ENCODE measurements around the gene TMEM229A.
"Not testable (repeated sequence)": the region's sequence is repeated elsewhere in the genome, so short reads cannot be mapped to it uniquely, and the experiment has no call there.

Gene TMEM229A

GRCh38 chr7:124020060-124020459, 12.8 kb downstream of the TMEM229A start:
- no peaks in the 10 kb centered on the region for H3K9me3 Mint-ChIP-seq
- H3K27ac Mint-ChIP-seq: no peak overlapping the region
- H3K4me3 Mint-ChIP-seq: no peak overlapping the region
- H3K4me1 Mint-ChIP-seq: no peaks in the 10 kb centered on the region
- H3K36me3 Mint-ChIP-seq (ENCODE audit: low read depth): no peaks in the 10 kb centered on the region
- H3K27me3 Mint-ChIP-seq (ENCODE audit: low read depth): peaks cover 5% of the 10 kb centered on the region
- TF ChIP-seq, protein P1, sequence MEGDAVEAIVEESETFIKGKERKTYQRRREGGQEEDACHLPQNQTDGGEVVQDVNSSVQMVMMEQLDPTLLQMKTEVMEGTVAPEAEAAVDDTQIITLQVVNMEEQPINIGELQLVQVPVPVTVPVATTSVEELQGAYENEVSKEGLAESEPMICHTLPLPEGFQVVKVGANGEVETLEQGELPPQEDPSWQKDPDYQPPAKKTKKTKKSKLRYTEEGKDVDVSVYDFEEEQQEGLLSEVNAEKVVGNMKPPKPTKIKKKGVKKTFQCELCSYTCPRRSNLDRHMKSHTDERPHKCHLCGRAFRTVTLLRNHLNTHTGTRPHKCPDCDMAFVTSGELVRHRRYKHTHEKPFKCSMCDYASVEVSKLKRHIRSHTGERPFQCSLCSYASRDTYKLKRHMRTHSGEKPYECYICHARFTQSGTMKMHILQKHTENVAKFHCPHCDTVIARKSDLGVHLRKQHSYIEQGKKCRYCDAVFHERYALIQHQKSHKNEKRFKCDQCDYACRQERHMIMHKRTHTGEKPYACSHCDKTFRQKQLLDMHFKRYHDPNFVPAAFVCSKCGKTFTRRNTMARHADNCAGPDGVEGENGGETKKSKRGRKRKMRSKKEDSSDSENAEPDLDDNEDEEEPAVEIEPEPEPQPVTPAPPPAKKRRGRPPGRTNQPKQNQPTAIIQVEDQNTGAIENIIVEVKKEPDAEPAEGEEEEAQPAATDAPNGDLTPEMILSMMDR (IDR thresholded peaks at IDR 0.05; ENCODE audit: unreplicated experiment in 3 of 3): no peak

GRCh38 chr7:124013306-124013705, 19.6 kb downstream of the TMEM229A start:
- Mint-ChIP-seq H3K27ac (no peak overlapping the region), H3K36me3 (ENCODE audit: low read depth) (no peaks in the 10 kb centered on the region), H3K27me3 (ENCODE audit: low read depth) (no peaks in the 10 kb centered on the region), H3K4me3 (no peak overlapping the region), H3K9me3 (no peaks in the 10 kb centered on the region), H3K4me1 (no peaks in the 10 kb centered on the region)
- TF ChIP-seq, protein P1 (IDR thresholded peaks at IDR 0.05; ENCODE audit: unreplicated experiment in 3 of 3): no peak

DNA sequence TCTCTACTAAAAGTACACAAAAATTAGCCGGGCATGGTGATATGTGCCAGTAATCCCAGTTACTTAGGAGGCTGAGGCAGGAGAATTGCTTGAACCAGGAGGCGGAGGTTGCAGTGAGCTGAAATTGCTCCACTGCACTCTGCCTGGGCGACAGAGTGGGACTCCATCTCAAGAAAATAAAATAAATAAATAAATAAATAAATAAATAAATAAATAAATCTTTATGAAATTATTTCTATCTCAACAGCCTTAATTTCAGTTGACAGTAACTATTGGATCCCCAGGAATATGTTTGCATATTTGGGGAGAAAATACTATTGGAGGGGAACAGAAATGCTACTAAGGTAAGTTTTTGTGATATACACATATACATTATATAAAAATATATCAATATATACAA, 20.0 kb downstream of the TMEM229A start:
- no peaks in the 10 kb centered on the region for H3K9me3 Mint-ChIP-seq
- TF ChIP-seq, protein P1 (IDR thresholded peaks at IDR 0.05; ENCODE audit: unreplicated experiment in 3 of 3): no peak

GRCh38 chr7:124009321-124009720, 23.5 kb downstream of the TMEM229A start:
- Mint-ChIP-seq H3K4me1 (no peaks in the 10 kb centered on the region), H3K27ac (no peak overlapping the region), H3K9me3 (no peaks in the 10 kb centered on the region), H3K4me3 (no peak overlapping the region), H3K36me3 (ENCODE audit: low read depth) (no peaks in the 10 kb centered on the region), H3K27me3 (ENCODE audit: low read depth) (no peaks in the 10 kb centered on the region)
- TF ChIP-seq, protein P1 (IDR thresholded peaks at IDR 0.05; ENCODE audit: unreplicated experiment in 3 of 3): no peak

More for the DNA sequence above, 20.0 kb downstream of the TMEM229A start:
- Mint-ChIP-seq H3K27ac (no peak overlapping the region), H3K36me3 (ENCODE audit: low read depth) (no peaks in the 10 kb centered on the region), H3K4me3 (no peak overlapping the region), H3K4me1 (no peaks in the 10 kb centered on the region), H3K27me3 (ENCODE audit: low read depth) (no peaks in the 10 kb centered on the region)

DNA sequence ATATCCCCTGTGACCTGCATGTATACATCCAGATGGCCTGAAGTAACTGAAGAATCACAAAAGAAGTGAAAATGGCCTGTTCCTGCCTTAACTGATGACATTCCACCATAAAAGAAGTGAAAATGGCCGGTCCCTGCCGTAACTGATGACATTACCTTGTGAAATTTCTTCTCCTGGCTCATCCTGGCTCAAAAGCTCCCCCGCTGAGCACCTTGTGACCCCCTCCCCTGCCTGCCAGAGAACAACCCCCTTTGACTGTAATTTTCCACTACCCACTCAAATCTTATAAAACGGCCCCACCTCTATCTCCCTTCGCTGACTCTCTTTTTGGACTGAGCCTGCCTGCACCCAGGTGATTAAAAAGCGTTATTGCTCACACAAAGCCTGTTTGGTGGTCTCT, 24.6 kb downstream of the TMEM229A start:
- H3K36me3 Mint-ChIP-seq (ENCODE audit: low read depth); H3K4me1 Mint-ChIP-seq; H3K27ac Mint-ChIP-seq; H3K27me3 Mint-ChIP-seq (ENCODE audit: low read depth); H3K9me3 Mint-ChIP-seq; H3K4me3 Mint-ChIP-seq: not testable (repeated sequence)

- TF ChIP-seq, protein P1 (IDR thresholded peaks at IDR 0.05; ENCODE audit: unreplicated experiment in 3 of 3): no peak
- H3K9me3 Mint-ChIP-seq: peaks cover 23% of the 10 kb centered on the region
- H3K27me3 Mint-ChIP-seq (ENCODE audit: low read depth): no peaks in the 10 kb centered on the region
- no peak overlapping the region for H3K27ac Mint-ChIP-seq
- H3K36me3 Mint-ChIP-seq (ENCODE audit: low read depth): no peaks in the 10 kb centered on the region
- no peak overlapping the region for H3K4me3 Mint-ChIP-seq
- H3K4me1 Mint-ChIP-seq: no peaks in the 10 kb centered on the region
Measured at GRCh38 chr7:123999703-124000102, 33.2 kb downstream of the TMEM229A start.
